ENCODE data around the gene KLK5. TPM values are rescaled to one million over a fixed set of nuclear protein-coding genes. Genes with fewer than 3 reads are reported as not detected.

KLK5 gene
- total and polyA plus RNA-seq, 2 of the 13 experiments (the other 11 are each of a cell fraction or from before 2014, with no cell fraction given), result not detected

DNA sequence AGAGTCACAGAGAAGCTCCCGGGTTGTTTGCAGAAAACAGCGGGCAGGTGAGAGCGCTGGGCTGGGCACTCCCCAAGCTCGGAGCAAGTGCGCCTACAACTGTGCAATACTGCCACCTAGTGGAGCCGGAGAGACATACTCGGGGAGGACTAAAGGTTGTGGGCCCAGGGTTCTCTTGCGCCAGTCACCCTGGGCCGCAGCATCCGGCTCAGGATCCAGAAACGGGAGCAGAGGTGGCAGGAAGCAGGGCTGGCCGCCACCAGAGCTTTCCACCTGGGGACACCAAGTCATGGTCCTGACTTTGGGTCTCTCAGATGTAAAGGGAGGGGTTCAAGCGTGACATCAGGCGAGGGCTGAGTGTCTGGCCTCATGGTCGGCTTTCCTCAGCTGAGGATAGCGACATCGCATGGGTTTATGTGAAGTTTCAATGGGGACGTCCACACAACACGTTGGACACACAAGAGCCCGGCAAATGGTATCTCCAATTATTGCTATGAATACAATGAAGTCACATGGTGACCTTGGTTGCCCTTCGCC is 30.5 kb downstream of the KLK5 start (continued):
- TF ChIP-seq ZNF207 (IDR thresholded peaks at IDR 0.05; ENCODE audit: borderline replicate concordance), result no peak
- no peak for TF ChIP-seq RNF219 (CRISPR knock-in tag; IDR thresholded peaks at IDR 0.05)
- TF ChIP-seq POGZ (CRISPR knock-in tag; IDR thresholded peaks at IDR 0.05), result no peak
- TF ChIP-seq LRRFIP1 (CRISPR knock-in tag; conservative IDR thresholded peaks at IDR 0.05), result no peak
- TF ChIP-seq GLMP (CRISPR knock-in tag; IDR thresholded peaks at IDR 0.05; ENCODE audit: borderline replicate concordance), result no peak
- no peak for TF ChIP-seq CCDC6 (CRISPR knock-in tag; IDR thresholded peaks at IDR 0.05)
- no peak for TF ChIP-seq ZNF878 (CRISPR knock-in tag; IDR thresholded peaks at IDR 0.05)
- TF ChIP-seq, protein P1, sequence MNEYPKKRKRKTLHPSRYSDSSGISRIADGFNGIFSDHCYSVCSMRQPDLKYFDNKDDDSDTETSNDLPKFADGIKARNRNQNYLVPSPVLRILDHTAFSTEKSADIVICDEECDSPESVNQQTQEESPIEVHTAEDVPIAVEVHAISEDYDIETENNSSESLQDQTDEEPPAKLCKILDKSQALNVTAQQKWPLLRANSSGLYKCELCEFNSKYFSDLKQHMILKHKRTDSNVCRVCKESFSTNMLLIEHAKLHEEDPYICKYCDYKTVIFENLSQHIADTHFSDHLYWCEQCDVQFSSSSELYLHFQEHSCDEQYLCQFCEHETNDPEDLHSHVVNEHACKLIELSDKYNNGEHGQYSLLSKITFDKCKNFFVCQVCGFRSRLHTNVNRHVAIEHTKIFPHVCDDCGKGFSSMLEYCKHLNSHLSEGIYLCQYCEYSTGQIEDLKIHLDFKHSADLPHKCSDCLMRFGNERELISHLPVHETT (CRISPR knock-in tag; conservative IDR thresholded peaks at IDR 0.05), result no peak
- no peak for TF ChIP-seq ZFP36L2 (CRISPR knock-in tag; IDR thresholded peaks at IDR 0.05)
- no peak for TF ChIP-seq ZHX2 (IDR thresholded peaks at IDR 0.05; ENCODE audit: low read depth)
- TF ChIP-seq ZHX2 (CRISPR knock-in tag; IDR thresholded peaks at IDR 0.05; ENCODE audit: borderline replicate concordance), result no peak
- TF ChIP-seq CEBPG (CRISPR knock-in tag; IDR thresholded peaks at IDR 0.05), result 0 out of 2 replicates have a peak, but pooled peaks have one; percentile 18
- no peak for TF ChIP-seq NR2F1 (CRISPR knock-in tag; IDR thresholded peaks at IDR 0.05)
